Type B pancreatic cell (in vitro differentiated cells): ENCODE data around the gene DEFB124. TPM values are rescaled to one million over a fixed set of nuclear protein-coding genes. Genes with fewer than 3 reads are reported as not detected.
A peak's percentile ranks its signal among the peaks of the same experiment; 100 is the strongest.
"Not testable (repeated sequence)": the region's sequence is repeated elsewhere in the genome, so short reads cannot be mapped to it uniquely, and the experiment has no call there.

Experiments used
- DNase-seq: peaks from one replicate; pipeline ENCODE4 v3.0.0; 2021; ENCODE audit warnings: mixed read lengths; ENCODE audit not compliant: unreplicated experiment; ENCODE audit errors: extremely low spot score
- H3K27ac Mint-ChIP-seq: 2 replicates; pipeline ENCODE4 v1.8.0; 2021; ENCODE audit warnings: mild to moderate bottlenecking, mixed read lengths
- H3K27me3 Mint-ChIP-seq: 2 replicates; pipeline ENCODE4 v1.8.0; 2021; ENCODE audit warnings: mixed read lengths
- H3K36me3 Mint-ChIP-seq: 2 replicates; pipeline ENCODE4 v1.8.0; 2021; ENCODE audit warnings: mixed read lengths
- H3K4me1 Mint-ChIP-seq: one replicate; pipeline ENCODE4 v1.8.0; 2021; ENCODE audit warnings: mixed read lengths; ENCODE audit not compliant: unreplicated experiment
- H3K4me3 Mint-ChIP-seq: 2 replicates; pipeline ENCODE4 v1.8.0; 2021; ENCODE audit warnings: mild to moderate bottlenecking, mixed read lengths
- H3K9me3 Mint-ChIP-seq: 2 replicates; pipeline ENCODE4 v1.8.0; 2021; ENCODE audit warnings: mixed read lengths
- total RNA-seq: library from RNA; stranded (reverse); gene quantifications from 2 replicates; pipeline ENCODE4 v1.2.1, GENCODE V29; 2021; ENCODE audit warnings: low replicate concordance
- TF ChIP-seq, protein P1 (sequence below): fragments of 200-600 bp; sonication (generic); conservative IDR thresholded peaks from 2 replicates; pipeline ENCODE4 v1.5.0; 2021; ENCODE audit warnings: antibody characterized with exemption, mild to moderate bottlenecking

The DEFB124 gene
- total RNA-seq, 1 donor from 2014 or later = not detected

DNA sequence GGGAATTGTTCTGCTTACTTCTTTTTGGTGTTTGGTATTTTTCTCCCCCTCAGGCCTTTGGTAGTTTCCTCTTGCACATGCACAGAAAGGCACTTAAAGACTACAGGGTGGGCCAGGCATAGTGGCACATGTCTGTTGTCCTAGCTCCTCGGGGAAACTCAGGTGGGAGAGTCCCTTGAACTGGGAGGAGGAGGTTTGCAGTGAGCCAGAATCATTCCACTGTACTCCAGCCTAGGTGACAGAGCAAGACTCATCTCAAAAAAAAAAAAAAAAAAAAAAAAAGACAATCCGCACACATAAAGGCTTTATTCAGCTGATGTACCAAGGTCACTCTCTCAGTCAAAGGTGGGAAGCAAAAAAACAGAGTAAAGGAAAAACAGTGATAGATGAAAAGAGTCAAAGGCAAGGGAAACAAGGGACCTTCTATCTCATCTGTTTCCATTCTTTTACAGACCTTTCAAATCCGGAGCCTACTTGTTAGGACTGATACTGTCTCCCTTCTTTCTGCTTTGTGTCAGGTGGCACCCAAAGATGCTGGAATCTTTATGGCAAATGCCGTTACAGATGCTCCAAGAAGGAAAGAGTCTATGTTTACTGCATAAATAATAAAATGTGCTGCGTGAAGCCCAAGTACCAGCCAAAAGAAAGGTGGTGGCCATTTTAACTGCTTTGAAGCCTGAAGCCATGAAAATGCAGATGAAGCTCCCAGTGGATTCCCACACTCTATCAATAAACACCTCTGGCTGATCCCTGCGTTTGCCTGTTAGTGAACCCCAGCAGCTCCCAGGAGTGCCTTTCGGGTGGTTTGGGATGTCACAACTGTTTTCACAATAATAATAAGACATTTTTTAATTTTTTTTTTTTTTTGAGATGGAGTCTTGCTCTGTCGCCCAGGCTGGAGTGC, 25.2 kb downstream of the DEFB124 start:
- H3K9me3 Mint-ChIP-seq = no peaks in the 10 kb centered on the region

DNA sequence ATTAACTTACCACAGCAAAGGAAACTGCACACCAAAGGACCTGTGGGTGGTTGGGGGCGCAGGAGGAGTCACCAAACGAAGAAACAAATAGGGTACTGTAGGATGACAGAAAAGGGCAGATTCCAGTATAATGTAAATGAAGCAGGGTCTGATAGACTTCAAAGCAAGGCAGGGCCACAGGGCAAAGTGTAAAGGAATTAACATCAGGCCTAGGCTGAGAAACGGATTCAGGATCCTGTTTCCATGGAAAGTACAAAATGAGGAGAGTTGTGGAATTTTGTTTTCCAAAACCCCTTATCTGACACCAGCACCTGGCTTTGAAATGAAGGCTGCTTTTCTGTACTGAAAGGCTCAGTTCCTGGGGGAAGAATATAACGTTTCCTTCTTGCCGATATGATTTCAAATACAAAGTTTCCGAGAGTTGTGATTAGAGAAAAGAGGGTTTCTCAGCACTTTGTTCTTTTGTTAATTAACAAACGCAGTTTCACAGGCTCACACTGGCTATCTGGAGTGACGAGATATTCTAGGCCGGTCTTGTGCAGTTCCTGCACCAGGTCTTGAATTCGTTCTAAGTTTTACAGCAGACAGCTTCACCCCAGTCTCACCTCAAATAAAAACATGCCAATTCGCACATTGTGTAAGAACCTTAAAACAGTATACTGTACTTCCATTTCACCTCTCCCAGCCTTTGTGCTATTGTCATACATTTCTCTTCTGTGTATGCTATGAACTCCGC, 28.7 kb downstream of the DEFB124 start:
- Mint-ChIP-seq H3K9me3 (no peaks in the 10 kb centered on the region), H3K27ac (no peak overlapping the region)
- no peak for DNase-seq

More for the DNA sequence above, 25.2 kb downstream of the DEFB124 start:
- Mint-ChIP-seq H3K36me3 (no peaks in the 10 kb centered on the region), H3K27me3 (no peaks in the 10 kb centered on the region), H3K27ac (no peak overlapping the region), H3K4me1 (no peaks in the 10 kb centered on the region), H3K4me3 (no peak overlapping the region)
- peak; percentile 31 for DNase-seq
- TF ChIP-seq, protein P1, sequence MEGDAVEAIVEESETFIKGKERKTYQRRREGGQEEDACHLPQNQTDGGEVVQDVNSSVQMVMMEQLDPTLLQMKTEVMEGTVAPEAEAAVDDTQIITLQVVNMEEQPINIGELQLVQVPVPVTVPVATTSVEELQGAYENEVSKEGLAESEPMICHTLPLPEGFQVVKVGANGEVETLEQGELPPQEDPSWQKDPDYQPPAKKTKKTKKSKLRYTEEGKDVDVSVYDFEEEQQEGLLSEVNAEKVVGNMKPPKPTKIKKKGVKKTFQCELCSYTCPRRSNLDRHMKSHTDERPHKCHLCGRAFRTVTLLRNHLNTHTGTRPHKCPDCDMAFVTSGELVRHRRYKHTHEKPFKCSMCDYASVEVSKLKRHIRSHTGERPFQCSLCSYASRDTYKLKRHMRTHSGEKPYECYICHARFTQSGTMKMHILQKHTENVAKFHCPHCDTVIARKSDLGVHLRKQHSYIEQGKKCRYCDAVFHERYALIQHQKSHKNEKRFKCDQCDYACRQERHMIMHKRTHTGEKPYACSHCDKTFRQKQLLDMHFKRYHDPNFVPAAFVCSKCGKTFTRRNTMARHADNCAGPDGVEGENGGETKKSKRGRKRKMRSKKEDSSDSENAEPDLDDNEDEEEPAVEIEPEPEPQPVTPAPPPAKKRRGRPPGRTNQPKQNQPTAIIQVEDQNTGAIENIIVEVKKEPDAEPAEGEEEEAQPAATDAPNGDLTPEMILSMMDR = no peak

DNA sequence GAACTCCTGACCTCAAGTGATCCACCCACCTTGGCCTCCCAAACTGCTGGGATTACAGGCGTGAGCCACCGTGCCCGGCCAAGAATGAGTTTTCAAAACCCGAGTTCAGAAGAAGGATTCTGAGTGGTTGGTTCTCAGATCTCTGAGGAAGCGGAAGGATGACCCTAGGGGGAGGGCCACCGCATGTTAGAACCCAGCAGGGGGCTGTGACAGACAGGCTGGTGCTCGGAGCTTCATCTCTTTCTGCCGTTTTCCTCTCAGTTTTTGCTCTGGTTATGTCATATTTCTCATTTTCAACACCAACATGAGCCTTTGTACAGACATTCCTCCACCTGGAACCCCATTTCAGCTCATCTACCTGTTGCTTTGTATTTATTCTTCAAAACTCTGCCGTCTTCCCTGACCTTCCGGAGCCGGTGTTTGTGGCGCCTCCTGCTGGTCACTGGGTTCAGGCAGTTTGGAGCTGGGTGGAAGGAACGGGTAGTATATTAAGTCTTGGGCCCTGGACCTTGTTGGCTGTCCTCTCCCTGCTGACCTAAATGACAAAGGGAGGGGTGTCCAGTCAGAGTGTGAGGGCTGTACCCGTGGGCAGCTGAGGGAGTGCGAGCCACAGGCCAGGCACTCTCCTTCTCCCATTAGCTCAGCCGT, 34.8 kb downstream of the DEFB124 start, which contains the start of gene DEFB123:
Gene DEFB123 (plus strand): TSS at position 621 of the 648 bp plus-strand sequence. CDS start 67 bp downstream, outside the sequence.
- Mint-ChIP-seq H3K27ac (no peak within 1 kb of the TSS), H3K36me3 (no peaks in the 10 kb centered on the region), H3K4me3 (no peak within 1 kb of the TSS), H3K4me1 (no peaks in the 10 kb centered on the region), H3K27me3 (no peaks in the 10 kb centered on the region), H3K9me3 (no peaks in the 10 kb centered on the region)
- TF ChIP-seq, protein P1 = peak; percentile 33
- no peak for DNase-seq

More for the DNA sequence above, 28.7 kb downstream of the DEFB124 start:
- TF ChIP-seq, protein P1 = no peak
- Mint-ChIP-seq H3K36me3 (no peaks in the 10 kb centered on the region), H3K27me3 (no peaks in the 10 kb centered on the region), H3K4me3 (no peak overlapping the region), H3K4me1 (no peaks in the 10 kb centered on the region)

DNA sequence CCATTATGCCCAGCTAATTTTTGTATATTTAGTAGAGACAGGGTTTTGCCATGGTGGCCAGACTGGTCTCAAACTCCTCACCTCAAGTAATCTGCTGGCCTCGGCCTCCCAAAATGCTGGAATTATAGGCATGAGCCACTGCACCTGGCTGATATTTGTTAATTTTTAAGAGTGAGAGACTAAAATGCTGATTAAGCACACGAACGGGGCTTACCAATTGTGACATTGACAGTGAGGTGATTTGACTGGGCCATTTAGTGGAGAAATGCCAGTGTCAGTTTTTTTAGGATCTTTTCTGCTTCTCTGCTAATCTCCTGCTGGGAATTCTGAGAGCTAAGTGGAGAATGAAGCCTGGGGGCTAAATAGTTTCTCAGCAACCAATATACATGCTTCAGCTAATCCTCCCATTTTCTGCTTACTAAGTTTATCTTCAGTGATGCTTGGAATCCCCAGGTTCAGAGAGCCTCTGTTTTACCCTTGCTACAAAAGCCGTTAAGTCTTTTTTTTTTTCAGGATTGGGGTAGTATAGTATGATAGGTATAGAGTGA, 44.3 kb downstream of the DEFB124 start:
- DNase-seq = no peak
- no peaks in the 10 kb centered on the region for H3K9me3 Mint-ChIP-seq
- no peaks in the 10 kb centered on the region for H3K36me3 Mint-ChIP-seq
- no peak overlapping the region for H3K4me3 Mint-ChIP-seq
- no peak overlapping the region for H3K27ac Mint-ChIP-seq
- TF ChIP-seq, protein P1 = no peak
- no peaks in the 10 kb centered on the region for H3K4me1 Mint-ChIP-seq
- H3K27me3 Mint-ChIP-seq = no peaks in the 10 kb centered on the region

DNA sequence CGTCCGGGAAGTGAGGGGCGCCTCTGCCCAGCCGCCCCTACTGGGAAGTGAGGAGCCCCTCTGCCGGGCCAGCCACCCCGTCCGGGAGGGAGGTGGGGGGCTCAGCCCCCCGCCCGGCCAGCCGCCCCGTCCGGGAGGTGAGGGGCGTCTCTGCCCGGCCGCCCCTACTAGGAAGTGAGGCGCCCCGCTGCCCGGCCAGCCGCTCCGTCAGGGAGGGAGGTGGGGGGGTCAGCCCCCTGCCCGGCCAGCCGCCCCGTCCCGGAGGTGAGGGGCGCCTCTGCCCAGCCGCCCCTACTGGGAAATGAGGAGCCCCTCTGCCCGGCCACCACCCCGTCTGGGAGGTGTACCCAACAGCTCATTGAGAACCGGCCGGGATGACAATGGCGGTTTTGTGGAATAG, 47.4 kb downstream of the DEFB124 start:
- H3K27ac Mint-ChIP-seq, H3K9me3 Mint-ChIP-seq, DNase-seq, H3K4me1 Mint-ChIP-seq, H3K4me3 Mint-ChIP-seq, H3K36me3 Mint-ChIP-seq, H3K27me3 Mint-ChIP-seq: not testable (repeated sequence)

DNA sequence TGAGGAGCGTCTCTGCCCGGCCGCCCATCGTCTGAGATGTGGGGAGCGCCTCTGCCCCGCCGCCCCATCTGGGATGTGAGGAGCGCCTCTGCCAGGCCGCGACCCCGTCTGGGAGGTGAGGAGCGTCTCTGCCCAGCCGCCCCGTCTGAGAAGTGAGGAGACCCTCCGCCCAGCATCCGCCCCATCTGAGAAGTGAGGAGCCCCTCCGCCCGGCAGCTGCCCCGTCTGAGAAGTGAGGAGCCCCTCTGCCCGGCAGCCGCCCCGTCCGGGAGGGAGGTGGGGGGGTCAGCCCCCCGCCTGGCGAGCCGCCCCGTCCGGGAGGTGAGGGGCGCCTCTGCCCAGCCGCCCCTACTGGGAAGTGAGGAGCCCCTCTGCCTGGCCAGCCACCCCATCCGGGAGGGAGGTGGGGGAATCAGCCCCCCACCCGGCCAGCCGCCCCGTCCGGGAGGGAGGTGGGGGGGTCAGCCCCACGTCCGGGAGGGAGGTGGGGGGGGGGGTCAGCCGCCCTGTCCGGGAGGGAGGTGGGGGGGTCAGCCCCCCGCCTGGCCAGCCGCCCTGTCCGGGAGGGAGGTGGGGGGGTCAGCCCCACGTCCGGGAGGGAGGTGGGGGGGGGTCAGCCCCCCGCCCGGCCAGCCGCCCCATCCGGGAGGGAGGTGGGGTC, 47.9 kb downstream of the DEFB124 start:
- not testable (repeated sequence) for H3K27me3 Mint-ChIP-seq, H3K27ac Mint-ChIP-seq, DNase-seq, H3K4me3 Mint-ChIP-seq, H3K36me3 Mint-ChIP-seq, H3K4me1 Mint-ChIP-seq, H3K9me3 Mint-ChIP-seq
